ENCODE results near the gene DCUN1D5. TPM values are rescaled to one million over a fixed set of nuclear protein-coding genes. Genes with fewer than 3 reads are reported as not detected.

The DCUN1D5 gene
- 100 to 1,000 TPM in 1 of 2 experiments, 10 to 100 TPM in 1; 99.0 to 102 TPM for total RNA-seq

GRCh38 chr11:103091801-103092524, at the start of gene DCUN1D5:
Gene DCUN1D5, minus strand, starts transcription at chr11:103092160. Its CDS starts 288 bp downstream, at chr11:103091872.
- POLR2A ChIA-PET: interaction anchor here (0.8 to 3.3 kb wide), 2 partner anchors 15 to 17 kb away, joined by 3 to 33 read pairs; partner anchors contain the start of gene DYNC2H1
- CTCF ChIA-PET: interaction anchor here (1.2 to 1.4 kb wide), 2 partner anchors 17 to 55 kb away, joined by 5 to 6 read pairs; partner anchors contain the start of gene DYNC2H1

GRCh38 chr11:103125462-103125861, 33.5 kb upstream of the DCUN1D5 start:
- POLR2A ChIA-PET: no interaction called here
- CTCF ChIA-PET: no interaction called here

- ChIA-PET POLR2A (no interaction called here), CTCF (no interaction called here)
These were observed 22.9 kb upstream of the DCUN1D5 start for GRCh38 chr11:103114836-103115235.

DNA sequence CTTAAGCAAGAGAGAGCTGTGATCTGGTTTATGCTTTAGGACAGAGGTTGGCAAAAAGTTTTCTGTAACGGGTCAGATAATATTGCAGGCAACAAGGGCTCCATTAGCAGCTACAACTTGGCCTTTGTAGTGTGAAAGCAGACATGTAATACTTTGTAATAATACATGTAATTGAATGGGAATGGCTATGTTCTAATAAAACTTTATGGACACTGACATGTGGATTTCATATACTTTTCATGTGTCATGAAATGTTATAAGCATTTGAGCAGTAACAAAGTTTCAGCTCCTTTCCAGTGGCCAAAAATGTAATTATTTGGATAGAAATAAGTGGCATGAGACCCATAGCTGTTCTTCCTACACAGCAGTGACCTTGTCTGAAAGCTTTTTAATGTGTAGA, 20.4 kb upstream of the DCUN1D5 start:
- ChIA-PET CTCF (no interaction called here), POLR2A (no interaction called here)

- ChIA-PET CTCF (no interaction called here), POLR2A (no interaction called here)
These were observed 19.4 kb upstream of the DCUN1D5 start for GRCh38 chr11:103111400-103111799.

DNA sequence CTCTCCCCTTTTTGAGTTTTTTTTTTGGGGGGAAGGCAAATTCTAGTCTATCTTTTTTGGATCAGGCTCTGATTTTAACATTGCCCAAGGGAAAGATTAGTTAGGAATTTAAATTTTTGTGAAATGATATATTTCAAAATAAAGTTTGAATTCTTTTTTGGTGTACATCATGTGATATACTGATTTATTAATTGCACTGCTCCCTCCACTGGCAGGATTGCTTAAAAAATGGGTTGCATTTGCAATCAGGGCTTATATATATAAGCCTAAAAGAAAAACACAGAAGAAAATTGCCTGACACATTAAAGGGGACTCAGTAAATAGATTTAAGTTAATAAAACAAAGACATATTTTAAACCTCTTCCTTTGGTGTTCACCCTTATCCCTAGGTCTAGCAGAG, 18.4 kb upstream of the DCUN1D5 start:
- POLR2A ChIA-PET: interaction anchor here (2.0 kb wide), 1 partner anchor 19 kb away, joined by 33 read pairs; the partner anchor contains the start of gene DCUN1D5
- CTCF ChIA-PET: no interaction called here

DNA sequence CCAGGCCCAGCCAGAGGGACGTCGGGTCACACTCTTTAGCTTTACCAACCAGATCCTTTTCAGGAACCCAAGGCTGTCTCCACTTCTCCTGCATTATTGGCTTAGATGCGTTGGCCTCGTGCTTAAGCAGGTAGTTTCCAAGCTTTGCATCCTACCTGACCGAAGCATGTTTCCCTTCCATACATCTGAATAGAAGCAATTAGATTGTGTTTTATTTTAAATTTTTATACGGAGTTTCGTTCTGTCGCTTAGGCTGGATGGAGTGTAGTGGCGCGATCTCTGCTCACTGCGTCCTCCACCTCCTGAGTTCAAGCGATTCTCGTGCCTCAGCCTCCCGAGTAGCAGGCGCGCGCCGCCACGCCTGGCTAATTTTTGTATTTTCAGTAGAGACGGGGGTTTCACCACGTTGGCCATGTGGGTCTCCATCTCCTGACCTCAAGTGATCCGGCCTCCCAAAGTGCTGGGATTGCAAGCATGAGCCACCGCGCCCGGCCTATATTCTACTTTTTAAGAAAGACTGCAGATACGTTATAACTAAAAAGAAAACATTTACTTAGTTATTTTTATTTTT, 17.9 kb upstream of the DCUN1D5 start:
- CTCF ChIA-PET: interaction anchor here (0.8 to 1.4 kb wide), 4 partner anchors 10 to 41 kb away, joined by 3 to 6 read pairs (median 3); partner anchors contain the start of gene DCUN1D5
- POLR2A ChIA-PET: interaction anchor here (2.0 kb wide), 1 partner anchor 19 kb away, joined by 33 read pairs; the partner anchor contains the start of gene DCUN1D5

DNA sequence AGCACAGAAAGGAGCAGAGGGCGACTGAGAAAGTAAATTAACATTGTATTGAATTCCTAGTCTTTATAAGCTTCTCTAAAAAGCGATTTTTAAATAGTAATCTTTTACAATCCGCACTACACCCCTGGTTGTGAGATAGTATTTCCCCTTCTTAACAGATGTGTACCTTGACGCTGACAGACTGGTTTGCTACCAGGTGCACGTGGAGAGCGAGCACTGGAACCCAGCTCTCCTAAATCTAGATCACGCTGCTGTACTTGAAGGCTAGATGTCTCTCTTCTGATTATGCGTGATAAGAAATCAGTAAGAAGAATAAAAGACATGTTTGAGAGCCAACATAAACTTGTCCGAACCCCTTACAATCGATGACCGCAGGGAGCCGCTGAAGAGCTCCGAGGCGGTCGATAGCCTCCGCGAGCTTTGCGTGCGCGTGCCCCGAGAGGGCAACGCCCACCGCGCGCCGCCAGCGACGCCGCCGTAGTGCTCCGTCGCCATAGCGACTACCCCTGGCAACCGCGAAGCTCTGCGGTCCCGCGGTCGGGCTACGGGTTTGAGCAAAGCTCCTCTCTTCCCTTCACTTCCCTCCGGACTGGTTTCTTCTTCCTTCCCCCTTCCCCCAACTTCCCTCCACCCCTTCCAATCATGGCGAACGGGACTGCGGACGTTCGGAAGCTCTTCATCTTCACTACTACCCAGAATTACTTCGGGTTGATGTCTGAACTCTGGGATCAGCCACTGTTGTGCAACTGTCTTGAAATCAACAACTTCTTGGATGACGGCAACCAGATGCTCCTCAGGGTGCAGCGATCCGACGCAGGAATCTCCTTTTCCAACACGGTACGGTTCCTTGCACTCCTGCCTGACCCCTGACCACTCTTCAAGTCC, 17.2 kb upstream of the DCUN1D5 start, which contains the start of gene DYNC2H1:
Gene DYNC2H1, plus strand, starts transcription at position 494 of the 885 bp plus-strand sequence. Its CDS starts 149 bp downstream, at position 643.
- POLR2A ChIA-PET: interaction anchor here (0.6 to 2.0 kb wide), 2 partner anchors 12 to 18 kb away, joined by 3 to 33 read pairs; partner anchors contain the start of gene DCUN1D5
- CTCF ChIA-PET: interaction anchor here (0.8 to 1.4 kb wide), 4 partner anchors 11 to 40 kb away, joined by 3 to 6 read pairs (median 3); partner anchors contain the start of gene DCUN1D5

DNA sequence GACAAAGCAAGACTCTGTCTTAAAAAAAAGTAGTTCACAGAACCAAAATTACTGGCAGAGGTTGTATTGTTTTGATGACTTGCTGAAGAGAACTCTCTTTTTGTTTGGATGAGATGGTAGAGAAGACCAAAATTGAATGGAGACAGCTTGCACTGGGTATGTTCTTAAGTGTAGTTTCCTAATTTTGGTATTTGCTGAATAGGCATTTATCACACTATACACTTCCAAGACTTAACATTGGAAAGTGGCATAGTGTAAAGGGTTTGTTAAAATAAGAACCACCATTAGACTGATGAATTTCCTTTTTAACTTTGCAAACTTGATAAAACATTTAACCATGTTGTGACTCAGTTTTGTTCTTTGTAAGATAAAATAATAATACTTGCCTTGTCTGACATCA, 5.3 kb upstream of the DCUN1D5 start:
- ChIA-PET POLR2A (interaction anchor here (0.6 kb wide), 1 partner anchor 12 kb away, joined by 3 read pairs; the partner anchor contains the start of gene DYNC2H1), CTCF (no interaction called here)

GRCh38 chr11:103091064-103091800, 728 bp downstream of the DCUN1D5 start:
- ChIA-PET CTCF (interaction anchor here (1.2 to 1.4 kb wide), 2 partner anchors 18 to 55 kb away, joined by 5 to 6 read pairs; partner anchors contain the start of gene DYNC2H1), POLR2A (interaction anchor here (3.3 kb wide), 1 partner anchor 18 kb away, joined by 33 read pairs; the partner anchor contains the start of gene DYNC2H1)

GRCh38 chr11:103086461-103086860, 5.5 kb downstream of the DCUN1D5 start:
- CTCF ChIA-PET: no interaction called here
- POLR2A ChIA-PET: no interaction called here

- POLR2A ChIA-PET: no interaction called here
- CTCF ChIA-PET: no interaction called here
These were observed 6.1 kb downstream of the DCUN1D5 start for GRCh38 chr11:103085758-103086365.

DNA sequence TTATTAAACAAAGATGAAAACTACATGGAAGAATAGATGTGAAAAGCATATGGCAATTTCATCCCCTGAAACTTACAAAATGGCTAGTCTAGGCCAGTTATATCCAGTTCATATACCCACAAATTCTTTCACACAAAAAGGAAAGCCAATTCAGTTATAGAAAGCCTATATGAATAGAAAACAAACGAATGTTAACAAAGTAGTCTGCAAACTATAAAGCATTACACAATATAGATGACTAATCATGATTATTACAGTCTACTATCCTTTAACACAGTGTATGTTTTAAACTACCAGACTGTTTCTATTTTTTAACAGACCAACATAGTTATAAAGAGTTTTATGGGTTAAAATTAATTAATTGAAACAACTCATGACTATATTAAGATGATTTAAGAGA, 12.1 kb downstream of the DCUN1D5 start:
- ChIA-PET CTCF (no interaction called here), POLR2A (no interaction called here)

- ChIA-PET POLR2A (no interaction called here), CTCF (no interaction called here)
These were observed 13.2 kb downstream of the DCUN1D5 start for GRCh38 chr11:103078710-103079109.

GRCh38 chr11:103077554-103077953, 14.4 kb downstream of the DCUN1D5 start:
- ChIA-PET POLR2A (interaction anchor here (0.5 kb wide), 1 partner anchor 19 kb away, joined by 4 read pairs; no protein-coding TSS in a partner anchor), CTCF (no interaction called here)

- ChIA-PET CTCF (no interaction called here), POLR2A (no interaction called here)
These were observed 15.6 kb downstream of the DCUN1D5 start for GRCh38 chr11:103076361-103076760.

GRCh38 chr11:103071008-103071407, 21.0 kb downstream of the DCUN1D5 start:
- CTCF ChIA-PET: no interaction called here
- POLR2A ChIA-PET: no interaction called here

DNA sequence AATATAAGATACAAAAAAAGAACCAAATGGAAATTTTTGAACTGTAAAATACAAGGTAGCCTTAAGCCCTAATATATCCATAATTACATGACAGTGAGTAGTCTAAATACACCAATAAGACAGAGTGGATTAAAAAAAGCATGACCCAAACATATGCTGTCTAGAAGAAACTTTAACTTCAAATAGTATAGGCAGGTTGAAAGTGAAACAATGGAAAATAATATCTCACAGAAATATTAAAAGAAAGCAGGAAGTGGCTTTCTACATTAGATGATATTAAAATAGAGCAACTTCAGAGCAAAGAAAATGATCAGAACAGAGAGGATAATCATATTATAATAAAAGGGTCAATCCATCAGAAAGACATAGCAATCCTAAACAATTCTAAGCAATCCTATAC, 21.8 kb downstream of the DCUN1D5 start:
- POLR2A ChIA-PET: no interaction called here
- CTCF ChIA-PET: interaction anchor here (0.7 kb wide), 1 partner anchor 9 kb away, joined by 3 read pairs; no protein-coding TSS in a partner anchor

Data from activated CD8-positive, alpha-beta memory T cell treated with anti-CD3 and anti-CD28 coated beads for 36 hours (primary cell).